DOHH2 (cell line): ENCODE results near the gene SPTBN1.

Experiments used
- H3F3A ChIP-seq: fragments of 200-600 bp; sonication (generic), shearing (Covaris generic); 2 replicates; pipeline ENCODE4 v1.6.0; 2016; ENCODE audit warnings: antibody characterized with exemption, mild to moderate bottlenecking; ENCODE audit not compliant: control insufficient read depth, insufficient read depth
- H3K27ac ChIP-seq: fragments of 200-600 bp; sonication (generic); 2 replicates; pipeline ENCODE4 v1.5.1; 2014; ENCODE audit warnings: low read depth, mild to moderate bottlenecking, low read length, moderate library complexity
- H3K27me3 ChIP-seq: fragments of 200-600 bp; sonication (generic); 2 replicates; pipeline ENCODE4 v1.6.1; 2014; ENCODE audit warnings: mild to moderate bottlenecking, low read length, mixed read lengths; ENCODE audit not compliant: control insufficient read depth
- H3K36me3 ChIP-seq: fragments of 200-600 bp; sonication (generic); 2 replicates; pipeline ENCODE4 v1.6.1; 2014; ENCODE audit warnings: mild to moderate bottlenecking, low read length, moderate library complexity, mixed read lengths; ENCODE audit not compliant: control insufficient read depth
- H3K4me1 ChIP-seq: fragments of 200-600 bp; sonication (generic); 2 replicates; pipeline ENCODE4 v1.6.1; 2014; ENCODE audit warnings: mild to moderate bottlenecking, low read length, mixed read lengths; ENCODE audit not compliant: control insufficient read depth
- H3K4me2 ChIP-seq: fragments of 200-600 bp; sonication (generic); 2 replicates; pipeline ENCODE4 v1.6.0; 2014; ENCODE audit warnings: mild to moderate bottlenecking, low read length, moderate library complexity
- H3K4me3 ChIP-seq: fragments of 200-600 bp; sonication (generic); 2 replicates; pipeline ENCODE4 v1.5.1; 2014; ENCODE audit warnings: mild to moderate bottlenecking, low read length, mixed read lengths
- H3K79me2 ChIP-seq: fragments of 200-600 bp; sonication (generic); 2 replicates; pipeline ENCODE4 v1.6.1; 2014; ENCODE audit warnings: mild to moderate bottlenecking, low read length, mixed read lengths; ENCODE audit not compliant: control insufficient read depth
- H3K9me2 ChIP-seq: fragments of 200-600 bp; sonication (generic); replicated peaks from 2 replicates; pipeline ENCODE4 v1.6.1; 2014; ENCODE audit warnings: mild to moderate bottlenecking, low read length, mixed read lengths; ENCODE audit not compliant: control insufficient read depth
- H3K9me3 ChIP-seq: fragments of 200-600 bp; sonication (generic); 2 replicates; pipeline ENCODE4 v1.6.1; 2014; ENCODE audit warnings: antibody characterized with exemption, low read length, mixed read lengths; ENCODE audit not compliant: control insufficient read depth, insufficient read depth
- H4K20me1 ChIP-seq: fragments of 200-600 bp; sonication (generic); 2 replicates; pipeline ENCODE4 v1.6.0; 2014; ENCODE audit warnings: low read depth, mild to moderate bottlenecking, antibody characterized with exemption, low read length, moderate library complexity; ENCODE audit not compliant: control insufficient read depth, insufficient read depth
- EZH2phosphoT487 ChIP-seq: fragments of 200-600 bp; sonication (generic); IDR thresholded peaks from 2 replicates; pipeline ENCODE4 v1.6.1; 2017; ENCODE audit warnings: borderline replicate concordance, mild to moderate bottlenecking, antibody characterized with exemption, low read length, moderate library complexity, mixed read lengths
- TF ChIP-seq, protein P1 (sequence below): fragments of 200-600 bp; sonication (generic); IDR thresholded peaks from one replicate; pipeline ENCODE4 v1.5.1; 2014; ENCODE audit warnings: antibody characterized with exemption, mild to moderate bottlenecking, low read depth, low read length; ENCODE audit not compliant: poor library complexity, severe bottlenecking

SPTBN1 gene

DNA sequence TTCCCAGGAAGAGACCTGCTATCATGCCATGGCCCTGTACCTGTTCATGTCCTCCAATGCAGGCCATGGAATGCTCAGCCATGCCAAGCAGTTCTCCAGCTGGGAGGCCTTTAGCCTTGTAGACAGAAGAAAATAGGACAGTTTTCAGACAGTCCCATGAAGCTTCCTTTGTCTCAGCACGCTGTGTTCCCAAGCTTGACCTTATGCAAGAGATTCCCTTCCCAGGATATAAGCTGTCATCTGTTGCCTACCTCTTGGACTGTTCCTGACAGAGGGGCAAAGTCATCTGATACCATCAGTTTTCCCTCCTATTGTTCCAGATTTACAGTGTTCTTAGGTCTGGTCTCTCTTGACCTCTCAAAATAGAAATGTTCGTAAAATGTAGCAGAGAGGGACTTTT is 170.8 kb downstream of the SPTBN1 start:
- H3K4me2 ChIP-seq: no peak overlapping the region
- H3K4me1 ChIP-seq: peaks cover 10% of the 10 kb centered on the region
- H3K27me3 ChIP-seq: no peaks in the 10 kb centered on the region
- H3K36me3 ChIP-seq: no peaks in the 10 kb centered on the region
- TF ChIP-seq, protein P1, sequence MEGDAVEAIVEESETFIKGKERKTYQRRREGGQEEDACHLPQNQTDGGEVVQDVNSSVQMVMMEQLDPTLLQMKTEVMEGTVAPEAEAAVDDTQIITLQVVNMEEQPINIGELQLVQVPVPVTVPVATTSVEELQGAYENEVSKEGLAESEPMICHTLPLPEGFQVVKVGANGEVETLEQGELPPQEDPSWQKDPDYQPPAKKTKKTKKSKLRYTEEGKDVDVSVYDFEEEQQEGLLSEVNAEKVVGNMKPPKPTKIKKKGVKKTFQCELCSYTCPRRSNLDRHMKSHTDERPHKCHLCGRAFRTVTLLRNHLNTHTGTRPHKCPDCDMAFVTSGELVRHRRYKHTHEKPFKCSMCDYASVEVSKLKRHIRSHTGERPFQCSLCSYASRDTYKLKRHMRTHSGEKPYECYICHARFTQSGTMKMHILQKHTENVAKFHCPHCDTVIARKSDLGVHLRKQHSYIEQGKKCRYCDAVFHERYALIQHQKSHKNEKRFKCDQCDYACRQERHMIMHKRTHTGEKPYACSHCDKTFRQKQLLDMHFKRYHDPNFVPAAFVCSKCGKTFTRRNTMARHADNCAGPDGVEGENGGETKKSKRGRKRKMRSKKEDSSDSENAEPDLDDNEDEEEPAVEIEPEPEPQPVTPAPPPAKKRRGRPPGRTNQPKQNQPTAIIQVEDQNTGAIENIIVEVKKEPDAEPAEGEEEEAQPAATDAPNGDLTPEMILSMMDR: no peak
- no peak for TF ChIP-seq EZH2phosphoT487
- H3K9me2 ChIP-seq: no peaks in the 10 kb centered on the region
- no peaks in the 10 kb centered on the region for H3K79me2 ChIP-seq
- H3K9me3 ChIP-seq: no peaks in the 10 kb centered on the region
- H3K27ac ChIP-seq: no peak overlapping the region
- no peaks in the 10 kb centered on the region for H4K20me1 ChIP-seq
- no peak overlapping the region for H3K4me3 ChIP-seq
- H3F3A ChIP-seq: no peaks in the 10 kb centered on the region

DNA sequence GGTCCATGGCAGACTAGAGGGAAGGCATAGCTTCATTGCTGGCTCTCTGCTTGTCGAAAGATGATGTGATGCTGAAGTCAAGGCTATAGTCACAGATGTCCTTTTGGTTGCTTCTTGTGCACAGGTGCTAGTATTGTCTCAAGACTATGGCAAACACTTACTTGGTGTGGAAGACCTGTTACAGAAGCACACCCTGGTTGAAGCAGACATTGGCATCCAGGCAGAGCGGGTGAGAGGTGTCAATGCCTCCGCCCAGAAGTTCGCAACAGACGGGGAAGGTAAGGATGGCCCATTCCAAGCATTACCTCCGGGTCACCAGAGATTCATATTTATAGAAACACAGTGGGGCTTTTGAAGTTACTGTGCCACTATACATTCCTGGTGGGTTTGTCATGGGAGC is 171.8 kb downstream of the SPTBN1 start:
- no peaks in the 10 kb centered on the region for H3K27me3 ChIP-seq
- H3K4me2 ChIP-seq: no peak overlapping the region
- H3F3A ChIP-seq: no peaks in the 10 kb centered on the region
- H3K9me2 ChIP-seq: no peaks in the 10 kb centered on the region
- TF ChIP-seq, protein P1: no peak
- no peak for TF ChIP-seq EZH2phosphoT487
- no peaks in the 10 kb centered on the region; the same call in 1 of the 2 replicates for H3K36me3 ChIP-seq
- H3K4me3 ChIP-seq: no peak overlapping the region
- no peaks in the 10 kb centered on the region for H4K20me1 ChIP-seq
- H3K27ac ChIP-seq: no peak overlapping the region
- peaks cover 10% of the 10 kb centered on the region for H3K4me1 ChIP-seq
- H3K79me2 ChIP-seq: no peaks in the 10 kb centered on the region
- H3K9me3 ChIP-seq: no peaks in the 10 kb centered on the region

DNA sequence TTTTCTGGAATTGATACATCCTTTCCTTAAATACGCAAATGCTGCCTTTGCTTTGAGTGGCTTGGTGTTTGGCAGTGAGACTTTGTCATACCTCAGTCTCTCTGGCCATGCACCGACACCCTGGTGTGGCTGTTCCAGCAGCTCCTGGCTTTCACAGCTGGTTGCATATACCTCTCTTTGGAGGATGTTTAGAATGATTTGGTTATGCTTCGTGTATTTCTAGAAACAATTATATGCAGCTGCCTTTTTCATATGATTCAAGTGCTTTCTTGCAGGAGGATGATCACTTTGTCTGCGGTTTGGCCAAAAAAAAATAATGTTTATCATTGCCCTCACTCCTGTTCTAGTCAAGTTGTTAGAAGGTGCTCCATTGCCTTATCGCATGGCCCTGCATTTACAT is 172.3 kb downstream of the SPTBN1 start:
- Histone ChIP-seq H4K20me1 (no peaks in the 10 kb centered on the region), H3K4me3 (no peak overlapping the region), H3K9me2 (no peaks in the 10 kb centered on the region), H3F3A (no peaks in the 10 kb centered on the region), H3K36me3 (no peaks in the 10 kb centered on the region; the same call in 1 of the 2 replicates), H3K4me1 (peaks cover 11% of the 10 kb centered on the region), H3K27me3 (no peaks in the 10 kb centered on the region), H3K27ac (no peak overlapping the region), H3K9me3 (no peaks in the 10 kb centered on the region), H3K4me2 (no peak overlapping the region), H3K79me2 (no peaks in the 10 kb centered on the region)
- TF ChIP-seq EZH2phosphoT487: no peak
- TF ChIP-seq, protein P1: no peak
